Heart right ventricle (tissue), 16 donors: ENCODE data around the gene TEX101. TPM values are rescaled to one million over a fixed set of nuclear protein-coding genes. Genes with fewer than 3 reads are reported as not detected.

Experiments used
- ATAC-seq, 8 donors: fragments of 200-7000 bp; cut with Tn5 transposase; one replicate each; pipeline ENCODE4 v1.9.1; 2020; ENCODE audit warnings: mild to moderate bottlenecking in 8 of 8, moderate library complexity in 8 of 8, moderate number of reproducible peaks in 1 of 8
- DNase-seq, 2 donors: peaks; one replicate each; pipeline ENCODE4 v3.0.0-alpha.2; 2020
- H3K27ac ChIP-seq, 10 donors: fragments of 200-600 bp; sonication (generic) in 2 of 10; one replicate each; pipeline versions ENCODE4 v1.5.0 to v1.8.0; 2020 to 2022; ENCODE audit warnings: mild to moderate bottlenecking in 3 of 10
- H3K27me3 ChIP-seq, 7 donors: fragments of 200-600 bp; one replicate each; pipeline ENCODE4 v1.8.0; 2021 to 2022; ENCODE audit warnings: mild to moderate bottlenecking in 2 of 7
- H3K36me3 ChIP-seq, 9 donors: fragments of 200-600 bp; sonication (generic) in 1 of 9; one replicate each; pipeline versions ENCODE4 v1.5.0 to v1.8.0; 2020 to 2022; ENCODE audit warnings: mild to moderate bottlenecking in 2 of 9
- H3K4me1 ChIP-seq, 9 donors: fragments of 200-600 bp; sonication (generic) in 1 of 9; one replicate each; pipeline versions ENCODE4 v1.5.0 to v1.8.0; 2020 to 2022; ENCODE audit warnings: mild to moderate bottlenecking in 4 of 9
- H3K4me3 ChIP-seq, 10 donors: fragments of 200-600 bp; sonication (generic) in 2 of 10; one replicate each; pipeline versions ENCODE4 v1.5.0 to v1.8.0; 2020 to 2022; ENCODE audit warnings: mild to moderate bottlenecking in 7 of 10, moderate library complexity in 2 of 10
- H3K9me3 ChIP-seq, 11 donors: fragments of 200-600 bp in 10 of 11; sonication (generic) in 2 of 11; one replicate each; pipeline versions ENCODE4 v1.5.0 to v1.8.0; 2013 to 2022; ENCODE audit warnings: mild to moderate bottlenecking in 2 of 11, control low read depth in 1 of 11, moderate library complexity in 1 of 11
- CTCF ChIP-seq, 9 donors: fragments of 200-600 bp; sonication (generic) in 2 of 9; IDR thresholded peaks; one replicate each; pipeline versions ENCODE4 v1.5.0 to v1.8.0; 2021 to 2022; ENCODE audit warnings: antibody characterized with exemption in 9 of 9, mild to moderate bottlenecking in 5 of 9, moderate library complexity in 1 of 9
- WGBS, 2 donors: extraction: QIAGEN DNeasy Blood & Tissue Kit; methylation state at CpG; one replicate each; pipeline ENCODE4 v1.1.7; 2013; ENCODE audit warnings: inconsistent platforms in 1 of 2; 5-methylcytosine and 5-hydroxymethylcytosine counted together
- intact Hi-C, 10 donors: fragments of 100-400 bp; cut with DNase I; formaldehyde crosslinking; loops; one replicate each; pipeline versions ENCODE4 v1.11.1 to v1.14.2; 2022
- polyA plus RNA-seq, 2 donors: library from polyadenylated mRNA; stranded (reverse); fragments of 200-250 nt; gene quantifications; one replicate each; pipeline ENCODE4 v1.2.3, GENCODE V29; 2013
- total RNA-seq, 10 donors: library from RNA; stranded (reverse); fragmentation: NEBNext Ultra II Directional in 3 of 10; extraction: Animal tissue kit (Norgen Biotek cat#: 25700) in 3 of 10; gene quantifications; one replicate each; pipeline versions ENCODE4 v1.2.1 to v1.2.4, GENCODE V29; 2021 to 2023
- donor health status: Arrhythmogenic right ventricular cardiomyopathy.
- donor health status: ischemic (EF 13 %, LVEDD 7.1; RV severe dilation, severe dysfunction).
- donor health status: healthy with polysubstance abuse.
- donor health status: DM: no; HTN: yes; CAD: no.
- donor health status: DM: no; HTN: no; CAD: no.
- donor health status: ischemic (EF 25% LVEDD 6.9; RV normal size, moderate dysfunction).
- donor health status: ischemic (EF 25% LVEDD 5.7; RV mildly dilated, moderate dysfunction).
- donor health status: healthy.
- donor health status: DM: yes; HTN: yes; CAD: no.
- donor health status: Ischemic cardiomyopathy.
- donor health status: ischemic (EF 35%, LVEDD 5.7; RV mildly dilated, moderate dysfunction).
- donor health status: nonischemic (EF 11% LVEDD 7.7; RV severe dilation, severe dysfunction).
- donor health status: DM: yes; HTN: yes; CAD: no.
- donor health status: PGD.
- donor health status: ischemic (EF 29% LVEDD 5.4; RV normal size, mild dysfunction).
- donor health status: nonischemic (EF 23%, LVEDD 6.1; RV moderate dilation, normal function).

Gene TEX101
- total and polyA plus RNA-seq, 12 donors: not detected

- intact Hi-C loops: loop anchor here in 4 of 10 donors (5.0 kb wide), 2 partner anchors 39 to 59 kb away; partner anchors contain the start of gene PHLDB3 (in 4 of the 4)
- H3K36me3 ChIP-seq: no peaks in the 10 kb centered on the region
- no peak for TF ChIP-seq CTCF (IDR thresholded peaks at IDR 0.05)
- ATAC-seq: no peak
- peaks cover 0 to 14% (median 6%) of the 10 kb centered on the region in 7 donors for H3K27me3 ChIP-seq
- H3K9me3 ChIP-seq: no peaks in the 10 kb centered on the region
- DNase-seq: no peak
- H3K4me1 ChIP-seq: peaks cover 0 to 33% (median 13%) of the 10 kb centered on the region in 9 donors
- peak overlapping the region; percentile 23 to 82 (median 64) for H3K4me3 ChIP-seq
- 6 to 11% methylated on average over 33 of the region's 33 CpGs for WGBS, 2 donors
- peak overlapping the region in 8 of 10 donors; percentile 66 to 88 (median 80) for H3K27ac ChIP-seq
These were observed 48.2 kb downstream of the TEX101 start for GRCh38 chr19:43462785-43463380.

GRCh38 chr19:43463381-43464133 is 48.9 kb downstream of the TEX101 start:
- Histone ChIP-seq H3K36me3 (no peaks in the 10 kb centered on the region), H3K27me3 (peaks cover 0 to 14% (median 6%) of the 10 kb centered on the region in 7 donors), H3K4me1 (peaks cover 0 to 38% (median 13%) of the 10 kb centered on the region in 9 donors), H3K4me3 (peak overlapping the region; percentile 23 to 82 (median 64)), H3K9me3 (no peaks in the 10 kb centered on the region), H3K27ac (peak overlapping the region; percentile 5 to 88 (median 78))
- WGBS, 2 donors: 0% methylated on average over 55 to 57 of the region's 57 CpGs
- DNase-seq (peak; percentile 97 to 99), ATAC-seq (peak; percentile 94 to 97 (median 95))
- intact Hi-C loops: loop anchor here in 4 of 10 donors (5.0 kb wide), 2 partner anchors 39 to 59 kb away; partner anchors contain the start of gene PHLDB3 (in 4 of the 4)
- TF ChIP-seq CTCF (IDR thresholded peaks at IDR 0.05): no peak

GRCh38 chr19:43464134-43464775 is 49.6 kb downstream of the TEX101 start:
- Histone ChIP-seq H3K36me3 (no peaks in the 10 kb centered on the region), H3K9me3 (no peaks in the 10 kb centered on the region), H3K4me3 (peak overlapping the region; percentile 23 to 82 (median 64)), H3K4me1 (peaks cover 0 to 44% (median 13%) of the 10 kb centered on the region in 9 donors), H3K27me3 (peaks cover 0 to 14% (median 6%) of the 10 kb centered on the region in 7 donors), H3K27ac (peak overlapping the region; percentile 5 to 88 (median 78))
- WGBS, 2 donors: 11 to 12% methylated on average over 33 of the region's 33 CpGs
- DNase-seq (peak; percentile 80 to 85), ATAC-seq (peak; percentile 62 to 85 (median 74))
- TF ChIP-seq CTCF (IDR thresholded peaks at IDR 0.05): no peak
- intact Hi-C loops: loop anchor here in 4 of 10 donors (5.0 kb wide), 2 partner anchors 38 to 58 kb away; partner anchors contain the start of gene PHLDB3 (in 4 of the 4)
